Measurements from ENCODE around the gene ADORA3. TPM values are rescaled to one million over a fixed set of nuclear protein-coding genes. Genes with fewer than 3 reads are reported as not detected.

ADORA3 gene
- total RNA-seq, 1 donor from 2014 or later = not detected

DNA sequence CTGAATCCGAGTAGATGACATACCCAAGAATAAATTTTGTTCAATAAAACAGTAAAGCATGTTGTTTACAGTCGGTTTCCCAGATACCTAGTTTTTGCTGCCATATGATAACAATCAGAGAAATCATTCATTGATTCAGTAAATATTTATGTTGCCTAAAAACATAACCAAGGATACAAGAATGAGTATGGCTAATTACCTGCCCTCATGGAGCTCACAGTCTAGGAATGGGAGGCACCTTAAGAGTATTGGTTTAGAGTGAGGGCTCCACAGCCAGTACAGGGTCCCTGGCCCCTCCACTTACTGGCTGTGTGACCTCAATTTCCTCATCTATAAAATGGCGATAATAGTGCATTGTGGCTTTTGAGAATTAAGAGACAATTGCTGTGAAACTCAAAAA is 53.2 kb downstream of the ADORA3 start:
- Mint-ChIP-seq H3K4me3 (peak overlapping the region; percentile 99), H3K4me1 (peaks cover 19% of the 10 kb centered on the region), H3K27me3 (ENCODE audit: insufficient read depth, low read depth) (peaks cover 3% of the 10 kb centered on the region), H3K9me3 (no peaks in the 10 kb centered on the region), H3K27ac (peak overlapping the region; percentile 98), H3K36me3 (peaks cover 9% of the 10 kb centered on the region)
- H3K9ac ChIP-seq = peak overlapping the region; percentile 95
- peak overlapping the region; percentile 97 for H3K4me2 ChIP-seq
- H3F3A ChIP-seq (ENCODE audit: low read depth) = peaks cover 3% of the 10 kb centered on the region
- peaks cover 88% of the 10 kb centered on the region for H3K79me2 ChIP-seq (ENCODE audit: low read depth)
- H3K9me3 ChIP-seq (ENCODE audit: low read depth) = no peaks in the 10 kb centered on the region
- peaks cover 15% of the 10 kb centered on the region for H3K4me1 ChIP-seq
- TF ChIP-seq EZH2phosphoT487 (IDR thresholded peaks at IDR 0.05) (no peak), EZH2 (IDR thresholded peaks at IDR 0.05) (no peak)
- TF ChIP-seq, protein P1, sequence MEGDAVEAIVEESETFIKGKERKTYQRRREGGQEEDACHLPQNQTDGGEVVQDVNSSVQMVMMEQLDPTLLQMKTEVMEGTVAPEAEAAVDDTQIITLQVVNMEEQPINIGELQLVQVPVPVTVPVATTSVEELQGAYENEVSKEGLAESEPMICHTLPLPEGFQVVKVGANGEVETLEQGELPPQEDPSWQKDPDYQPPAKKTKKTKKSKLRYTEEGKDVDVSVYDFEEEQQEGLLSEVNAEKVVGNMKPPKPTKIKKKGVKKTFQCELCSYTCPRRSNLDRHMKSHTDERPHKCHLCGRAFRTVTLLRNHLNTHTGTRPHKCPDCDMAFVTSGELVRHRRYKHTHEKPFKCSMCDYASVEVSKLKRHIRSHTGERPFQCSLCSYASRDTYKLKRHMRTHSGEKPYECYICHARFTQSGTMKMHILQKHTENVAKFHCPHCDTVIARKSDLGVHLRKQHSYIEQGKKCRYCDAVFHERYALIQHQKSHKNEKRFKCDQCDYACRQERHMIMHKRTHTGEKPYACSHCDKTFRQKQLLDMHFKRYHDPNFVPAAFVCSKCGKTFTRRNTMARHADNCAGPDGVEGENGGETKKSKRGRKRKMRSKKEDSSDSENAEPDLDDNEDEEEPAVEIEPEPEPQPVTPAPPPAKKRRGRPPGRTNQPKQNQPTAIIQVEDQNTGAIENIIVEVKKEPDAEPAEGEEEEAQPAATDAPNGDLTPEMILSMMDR (IDR thresholded peaks at IDR 0.05) = no peak
- no peak for DNase-seq (ENCODE audit: low spot score)
- H2AFZ ChIP-seq (replicated peaks) = no peak overlapping the region
- H3K27me3 ChIP-seq = no peaks in the 10 kb centered on the region
- H4K20me1 ChIP-seq (ENCODE audit: low read depth) = peaks cover 22% of the 10 kb centered on the region
- H3K36me3 ChIP-seq = no peaks in the 10 kb centered on the region
- no peak overlapping the region for H3K27ac ChIP-seq
- peak overlapping the region; percentile 98 for H3K4me3 ChIP-seq

DNA sequence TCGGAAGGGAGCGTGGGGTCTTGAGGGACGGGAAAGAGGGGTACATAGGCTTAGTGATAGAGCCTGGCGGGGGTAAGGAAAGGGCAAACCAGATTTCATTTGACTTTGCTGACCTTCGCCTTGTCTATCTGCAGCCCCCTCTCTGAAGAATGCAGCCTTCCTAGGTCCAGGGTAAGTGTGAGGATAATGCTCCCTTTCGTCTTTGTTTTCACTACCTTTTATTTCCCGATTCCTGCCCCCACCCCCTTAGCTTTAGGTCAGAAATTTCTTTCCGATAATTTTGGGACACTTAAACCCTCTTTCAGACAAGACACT is 53.8 kb downstream of the ADORA3 start:
- H2AFZ ChIP-seq (replicated peaks) = peak overlapping the region; percentile 98
- H3K4me1 Mint-ChIP-seq = peaks cover 19% of the 10 kb centered on the region
- H3K4me3 Mint-ChIP-seq = peak overlapping the region; percentile 99
- peaks cover 3% of the 10 kb centered on the region for H3K27me3 Mint-ChIP-seq (ENCODE audit: insufficient read depth, low read depth)
- TF ChIP-seq EZH2phosphoT487 (IDR thresholded peaks at IDR 0.05) (no peak), EZH2 (IDR thresholded peaks at IDR 0.05) (no peak)
- TF ChIP-seq, protein P1 (IDR thresholded peaks at IDR 0.05) = no peak
- peaks cover 6% of the 10 kb centered on the region for H3K36me3 Mint-ChIP-seq
- peak overlapping the region; percentile 97 for H3K4me2 ChIP-seq
- peak overlapping the region; percentile 98 for H3K27ac Mint-ChIP-seq
- H3K9ac ChIP-seq = peak overlapping the region; percentile 95
- peaks cover 87% of the 10 kb centered on the region for H3K79me2 ChIP-seq (ENCODE audit: low read depth)
- H3K27ac ChIP-seq = peak overlapping the region; percentile 80
- H3K4me1 ChIP-seq = peaks cover 15% of the 10 kb centered on the region
- no peaks in the 10 kb centered on the region for H3K27me3 ChIP-seq
- no peak for DNase-seq (ENCODE audit: low spot score)
- H3F3A ChIP-seq (ENCODE audit: low read depth) = peaks cover 3% of the 10 kb centered on the region
- H3K36me3 ChIP-seq = no peaks in the 10 kb centered on the region
- no peaks in the 10 kb centered on the region for H3K9me3 ChIP-seq (ENCODE audit: low read depth)
- peak overlapping the region; percentile 98 for H3K4me3 ChIP-seq
- H4K20me1 ChIP-seq (ENCODE audit: low read depth) = peaks cover 22% of the 10 kb centered on the region
- H3K9me3 Mint-ChIP-seq = no peaks in the 10 kb centered on the region

Small RNA genes lying within 50 kb of the gene (small RNA-seq; reads per million reads assigned to genes)
- not detected for gene RNU6-792P

Other genes starting within 250 kb of the ADORA3 start
- not detected in 2 replicates for gene CHIA, start 212.8 kb downstream of the ADORA3 start, total RNA-seq (ENCODE audit: low replicate concordance)
- gene OVGP1, start 75.9 kb downstream of the ADORA3 start, total RNA-seq (ENCODE audit: low replicate concordance) = 1.8 and 2.1 TPM in 2 replicates
- 55.8 and 73.3 TPM in 2 replicates for gene WDR77, start 54.4 kb downstream of the ADORA3 start, total RNA-seq (ENCODE audit: low replicate concordance)
- gene ATP5PB, start 54.2 kb downstream of the ADORA3 start, total RNA-seq (ENCODE audit: low replicate concordance) = 273 and 467 TPM in 2 replicates
- gene C1orf162, start 29.6 kb downstream of the ADORA3 start, total RNA-seq (ENCODE audit: low replicate concordance) = 0.26 and 0.93 TPM in 2 replicates
- gene TMIGD3, start within 50 bp of the ADORA3 start, total RNA-seq (ENCODE audit: low replicate concordance) = not detected in 2 replicates
- gene RAP1A, start 116.2 kb upstream of the ADORA3 start, total RNA-seq (ENCODE audit: low replicate concordance) = 10.4 and 27.5 TPM in 2 replicates
- 2.4 TPM in 1 of 2 replicates, not detected in the other for gene INKA2, start 235.8 kb upstream of the ADORA3 start, total RNA-seq (ENCODE audit: low replicate concordance)